K562 (cell line): Measurements from ENCODE around the gene RNF19B.

Experiments
- PML ChIP-seq: IDR thresholded peaks from 2 replicates; pipeline ENCODE4 v1.6.1; 2012; ENCODE audit warnings: low read length, inconsistent platforms
- SIN3B ChIP-seq: fragments of 450-650 bp; IDR thresholded peaks from 2 replicates; pipeline ENCODE4 v1.6.1; 2017; ENCODE audit warnings: low read depth, mild to moderate bottlenecking, moderate library complexity

- TF ChIP-seq PML = no peak
- TF ChIP-seq SIN3B = no peak
These were observed 13.0 kb upstream of the RNF19B start for GRCh38 chr1:32977546-32978087.
